CD4-positive, alpha-beta memory T cell (primary cell): ENCODE data around the gene NR3C1. TPM values are rescaled to one million over a fixed set of nuclear protein-coding genes. Genes with fewer than 3 reads are reported as not detected.

ENCODE experiments used
- CTCF ChIA-PET: fragments of 350-600 bp; sonication (Branson Sonifier 250); formaldehyde crosslinking; loops from one replicate; lab custom pipeline; 2021; ENCODE audit warnings: inconsistent platforms; ENCODE audit not compliant: partially characterized antibody; lab: Charles Lee
- POLR2A ChIA-PET: fragments of 350-600 bp; sonication (Branson Sonifier 250); formaldehyde crosslinking; loops from one replicate; lab custom pipeline; 2021; ENCODE audit not compliant: partially characterized antibody; lab: Charles Lee
- DNase-seq, 5 donors: peaks; one replicate each; pipeline versions ENCODE4 v3.0.0 to v3.0.0-alpha.2; 2020 to 2022; ENCODE audit warnings: mixed read lengths in 1 of 5
- H3K27ac ChIP-seq: one replicate; pipeline ENCODE4 v1.7.0; 2013; ENCODE audit warnings: low read depth, low read length
- H3K27me3 ChIP-seq: 2 replicates; pipeline ENCODE4 v1.7.0; 2013; ENCODE audit warnings: mild to moderate bottlenecking, low read length, moderate library complexity; ENCODE audit not compliant: insufficient read depth
- H3K36me3 ChIP-seq: 2 replicates; pipeline ENCODE4 v1.7.0; 2013; ENCODE audit warnings: mild to moderate bottlenecking, low read length, moderate library complexity; ENCODE audit not compliant: insufficient read depth
- H3K4me1 ChIP-seq: 2 replicates; pipeline ENCODE4 v1.7.0; 2013; ENCODE audit warnings: mild to moderate bottlenecking, low read length, moderate library complexity; ENCODE audit not compliant: insufficient read depth
- H3K4me3 ChIP-seq, 2 donors: one replicate each; pipeline ENCODE4 v1.7.0; 2013; ENCODE audit warnings: low read length in 2 of 2, mild to moderate bottlenecking in 1 of 2
- H3K9me3 ChIP-seq, 2 donors: one replicate each; pipeline ENCODE4 v1.7.0; 2013; ENCODE audit warnings: low read length in 2 of 2, control low read depth in 1 of 2; ENCODE audit not compliant: control insufficient read depth in 1 of 2
- H3K27ac Mint-ChIP-seq, 7 donors: one replicate each; pipeline ENCODE4 v1.8.0; 2020 to 2021; ENCODE audit warnings: mixed read lengths in 7 of 7, mild to moderate bottlenecking in 6 of 7, inconsistent platforms in 3 of 7, moderate library complexity in 3 of 7
- H3K27me3 Mint-ChIP-seq, 2 donors: one replicate each; pipeline ENCODE4 v1.8.0; 2020 to 2021; ENCODE audit warnings: mixed read lengths in 2 of 2
- H3K36me3 Mint-ChIP-seq, 2 donors: one replicate each; pipeline ENCODE4 v1.8.0; 2020 to 2021; ENCODE audit warnings: mixed read lengths in 2 of 2, inconsistent platforms in 1 of 2, mild to moderate bottlenecking in 1 of 2
- H3K4me1 Mint-ChIP-seq, 4 donors: one replicate each; pipeline ENCODE4 v1.8.0; 2020 to 2021; ENCODE audit warnings: mixed read lengths in 4 of 4, mild to moderate bottlenecking in 1 of 4
- H3K4me3 Mint-ChIP-seq, 8 donors: one replicate each; pipeline ENCODE4 v1.8.0; 2020 to 2021; ENCODE audit warnings: mixed read lengths in 8 of 8, mild to moderate bottlenecking in 7 of 8, moderate library complexity in 6 of 8, inconsistent platforms in 3 of 8
- H3K9me3 Mint-ChIP-seq, 8 donors: one replicate each; pipeline ENCODE4 v1.8.0; 2020 to 2021; ENCODE audit warnings: mixed read lengths in 8 of 8, mild to moderate bottlenecking in 5 of 8, inconsistent platforms in 3 of 8, moderate library complexity in 1 of 8
- intact Hi-C: fragments of 100-400 bp; cut with micrococcal nuclease; formaldehyde crosslinking; loops from one replicate; pipeline ENCODE4 v1.15.1; 2023
- polyA plus RNA-seq, 2 donors: library from polyadenylated mRNA; unstranded; fragments of 300-500 nt; fragmentation: Illumina TruSeq; gene quantifications; one replicate each; pipeline ENCODE4 v1.2.3, GENCODE V29; 2021
- total RNA-seq, 2 experiments: library from RNA; stranded (reverse); gene quantifications; one replicate each; pipeline ENCODE4 v1.2.3, GENCODE V29; 2021

The NR3C1 gene
- total and polyA plus RNA-seq, 4 experiments from 2014 or later, result 92.0 to 164 (median 143) TPM

DNA sequence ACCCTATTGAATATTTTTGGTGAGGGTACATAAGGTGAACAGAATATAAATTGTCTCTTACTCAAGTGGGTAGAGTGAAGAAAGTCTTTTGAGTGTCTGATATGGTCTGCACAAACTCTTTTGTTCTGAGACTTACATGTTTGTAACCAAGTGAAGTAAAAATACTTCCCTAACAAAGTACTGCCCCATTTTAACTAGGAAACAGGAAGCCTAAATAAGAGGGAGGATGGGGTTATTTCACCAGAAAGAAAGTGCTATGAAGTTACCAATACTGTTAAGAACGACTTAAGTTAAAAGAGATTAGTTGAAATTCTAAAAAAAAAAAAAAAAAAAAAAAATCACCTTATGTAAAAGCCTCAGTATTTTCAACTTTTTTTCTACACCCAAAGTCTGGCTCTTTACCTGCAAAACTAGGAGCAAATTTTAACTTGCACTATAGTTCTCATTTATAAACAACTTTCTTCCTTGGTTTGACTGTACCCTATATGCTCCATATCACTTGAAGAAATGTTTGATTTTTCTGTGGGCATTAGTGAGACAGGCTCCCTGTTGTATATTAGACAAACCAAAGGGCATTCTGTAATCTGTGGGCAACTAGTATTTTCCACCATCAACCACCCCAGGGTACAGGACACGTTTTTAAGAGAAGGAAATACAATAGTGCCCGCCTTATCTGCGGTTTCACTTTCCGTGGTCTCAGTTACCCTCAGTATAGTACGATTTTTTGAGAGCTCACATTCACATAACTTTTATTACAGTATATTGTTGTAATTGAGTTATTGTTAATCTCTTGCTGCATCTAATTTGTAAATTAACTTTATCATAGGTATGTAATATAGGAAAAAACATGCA, 127.7 kb downstream of the NR3C1 start:
- peaks cover 0 to 8% (median 3%) of the 10 kb centered on the region in 4 donors for H3K4me1 Mint-ChIP-seq

DNA sequence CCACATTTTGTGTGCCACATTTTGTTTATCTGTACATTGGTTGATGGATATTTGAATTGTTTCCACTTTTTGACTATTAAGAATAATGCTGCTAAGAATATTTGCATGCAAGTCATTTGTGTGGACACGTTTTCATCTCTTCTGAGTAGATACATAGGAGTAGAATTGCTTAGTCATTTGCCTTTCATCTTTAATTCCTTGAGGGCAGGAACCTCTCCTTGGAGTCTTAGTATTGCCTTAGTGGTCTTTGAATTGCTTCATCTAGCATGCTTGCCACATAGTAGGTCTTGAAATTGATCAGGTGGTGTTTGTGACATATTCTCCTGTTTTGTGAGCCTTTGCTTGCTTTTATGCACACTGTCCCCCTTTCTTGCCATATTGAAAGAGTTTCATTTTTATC, 128.5 kb downstream of the NR3C1 start:
- H3K27me3 Mint-ChIP-seq, result no peaks in the 10 kb centered on the region
- ChIA-PET CTCF (no interaction called here), POLR2A (no interaction called here)
- no peaks in the 10 kb centered on the region for H3K4me1 ChIP-seq
- no peak overlapping the region for H3K4me3 Mint-ChIP-seq
- peaks cover 5% of the 10 kb centered on the region for H3K36me3 ChIP-seq
- no peaks in the 10 kb centered on the region for H3K27me3 ChIP-seq
- no peak overlapping the region for H3K4me3 ChIP-seq
- H3K9me3 Mint-ChIP-seq, result peaks cover 0 to 8% (median 1%) of the 10 kb centered on the region in 8 donors
- no peak for DNase-seq
- peaks cover 28 to 33% of the 10 kb centered on the region in 2 donors for H3K36me3 Mint-ChIP-seq
- intact Hi-C loops, result no loop called here
- no peak overlapping the region for H3K27ac Mint-ChIP-seq
- H3K9me3 ChIP-seq, result no peaks in the 10 kb centered on the region
- H3K4me1 Mint-ChIP-seq, result peaks cover 0 to 8% (median 3%) of the 10 kb centered on the region in 4 donors
- no peak overlapping the region for H3K27ac ChIP-seq

More for the DNA sequence above, 127.7 kb downstream of the NR3C1 start:
- Mint-ChIP-seq H3K36me3 (peaks cover 34 to 39% of the 10 kb centered on the region in 2 donors), H3K27me3 (no peaks in the 10 kb centered on the region), H3K27ac (peak overlapping the region in 2 of 7 donors; percentile 19 to 30), H3K9me3 (peaks cover 0 to 4% (median 0%) of the 10 kb centered on the region in 8 donors), H3K4me3 (no peak overlapping the region)
- no peaks in the 10 kb centered on the region for H3K27me3 ChIP-seq
- H3K4me3 ChIP-seq, result no peak overlapping the region
- CTCF ChIA-PET, result no interaction called here
- POLR2A ChIA-PET, result no interaction called here
- H3K36me3 ChIP-seq, result peaks cover 5% of the 10 kb centered on the region
- DNase-seq, result no peak
- H3K27ac ChIP-seq, result no peak overlapping the region
- H3K9me3 ChIP-seq, result no peaks in the 10 kb centered on the region
- no peaks in the 10 kb centered on the region for H3K4me1 ChIP-seq
- intact Hi-C loops, result no loop called here

DNA sequence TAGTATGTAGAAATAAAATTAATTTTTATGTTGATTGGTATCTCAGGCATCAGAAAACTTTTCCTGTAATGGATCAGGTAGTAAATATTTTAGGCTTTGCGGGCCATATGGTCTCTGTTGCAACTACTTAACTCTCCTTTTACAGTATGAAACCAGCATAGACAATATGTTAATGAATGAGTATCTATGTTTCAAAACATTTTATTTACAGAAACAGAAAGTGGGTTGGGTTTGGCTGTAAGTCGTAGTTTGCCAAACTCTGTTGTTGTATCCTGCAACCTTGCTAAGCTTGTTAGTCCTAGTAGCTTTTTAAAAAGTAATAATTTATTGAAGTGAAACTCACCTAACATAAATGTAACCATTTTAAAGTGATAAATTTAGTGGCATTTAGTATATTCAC, 132.1 kb downstream of the NR3C1 start:
- no peak for DNase-seq
- ChIA-PET POLR2A (no interaction called here), CTCF (no interaction called here)
- no peaks in the 10 kb centered on the region for H3K9me3 ChIP-seq
- H3K27me3 ChIP-seq, result no peaks in the 10 kb centered on the region
- H3K4me3 ChIP-seq, result no peak overlapping the region
- H3K4me1 ChIP-seq, result no peaks in the 10 kb centered on the region
- Mint-ChIP-seq H3K36me3 (peaks cover 20 to 21% of the 10 kb centered on the region in 2 donors), H3K4me3 (no peak overlapping the region), H3K27me3 (no peaks in the 10 kb centered on the region), H3K4me1 (peaks cover 0 to 7% (median 1%) of the 10 kb centered on the region in 4 donors), H3K27ac (no peak overlapping the region), H3K9me3 (peaks cover 0 to 41% (median 34%) of the 10 kb centered on the region in 8 donors)
- no peak overlapping the region for H3K27ac ChIP-seq
- intact Hi-C loops, result no loop called here
- no peaks in the 10 kb centered on the region for H3K36me3 ChIP-seq

DNA sequence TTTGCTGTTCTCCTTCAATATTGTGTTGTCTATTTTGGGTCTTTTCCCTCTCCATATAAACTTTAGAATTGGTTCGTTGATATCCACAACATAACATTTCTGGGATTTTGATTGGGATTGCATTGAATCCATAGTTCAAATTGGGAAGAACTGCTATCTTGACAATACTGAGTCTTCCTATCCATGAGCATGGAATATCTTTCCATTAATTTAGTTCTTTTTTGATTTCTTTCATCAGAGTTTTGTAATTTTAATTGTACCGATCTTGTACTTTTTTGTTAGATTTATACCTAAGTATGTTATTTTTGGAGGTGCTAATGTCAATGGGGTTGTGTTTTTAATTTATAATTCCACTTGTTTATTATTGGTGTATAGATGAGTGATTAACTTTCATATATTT, 135.1 kb downstream of the NR3C1 start:
- POLR2A ChIA-PET, result interaction anchor here (0.6 to 0.7 kb wide), 2 partner anchors 43 to 147 kb away, joined by 3 to 4 read pairs; no protein-coding TSS in a partner anchor
- CTCF ChIA-PET, result no interaction called here

DNA sequence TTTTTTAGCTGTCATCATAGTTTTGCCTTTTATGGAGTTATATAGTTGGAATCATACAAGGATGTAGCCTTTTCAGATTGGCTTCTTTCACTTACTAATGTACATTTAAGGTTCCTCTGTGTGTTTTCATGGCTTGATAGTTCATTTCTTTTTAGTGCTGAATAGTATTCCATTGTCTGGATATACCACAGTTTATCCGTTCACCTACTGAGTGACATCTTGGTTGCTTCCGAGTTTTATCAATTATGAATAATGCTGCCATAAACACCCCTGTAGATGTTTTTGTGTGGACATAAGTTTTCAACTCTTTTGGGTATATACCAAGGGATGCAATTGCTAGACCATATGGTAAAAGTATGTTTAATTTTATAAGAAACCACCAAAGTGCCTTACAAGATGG, 136.3 kb downstream of the NR3C1 start:
- ChIA-PET POLR2A (no interaction called here), CTCF (no interaction called here)

More for the DNA sequence above, 135.1 kb downstream of the NR3C1 start:
- Histone ChIP-seq H3K4me3 (no peak overlapping the region), H3K4me1 (no peaks in the 10 kb centered on the region), H3K9me3 (no peaks in the 10 kb centered on the region), H3K27me3 (no peaks in the 10 kb centered on the region), H3K36me3 (no peaks in the 10 kb centered on the region), H3K27ac (no peak overlapping the region)
- Mint-ChIP-seq H3K27ac (no peak overlapping the region), H3K4me1 (no peaks in the 10 kb centered on the region), H3K4me3 (no peak overlapping the region), H3K36me3 (peaks cover 11 to 13% of the 10 kb centered on the region in 2 donors), H3K27me3 (no peaks in the 10 kb centered on the region), H3K9me3 (peaks cover 2 to 44% (median 38%) of the 10 kb centered on the region in 8 donors)
- intact Hi-C loops, result no loop called here
- DNase-seq, result no peak

DNA sequence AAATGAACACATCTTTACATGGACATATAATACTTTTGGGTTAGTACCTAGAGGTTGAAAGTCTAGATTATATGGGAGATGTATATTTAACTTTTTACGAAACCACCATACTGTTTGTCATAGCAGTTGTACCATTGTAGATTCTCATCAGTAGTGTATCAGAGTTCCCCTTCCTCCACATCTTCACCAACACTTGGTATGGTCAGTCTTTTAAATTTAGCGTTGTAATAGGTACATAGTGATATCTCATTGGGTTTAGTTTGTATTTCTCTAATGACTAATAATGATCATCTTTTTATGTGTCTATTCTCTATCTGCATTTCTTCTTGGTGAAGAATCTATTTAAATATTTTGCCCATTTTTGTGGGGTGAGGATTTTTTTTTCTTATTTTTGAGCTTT, 137.5 kb downstream of the NR3C1 start:
- DNase-seq, result no peak
- CTCF ChIA-PET, result no interaction called here
- H3K27me3 ChIP-seq, result no peaks in the 10 kb centered on the region
- peaks cover 2 to 44% (median 36%) of the 10 kb centered on the region in 8 donors for H3K9me3 Mint-ChIP-seq
- H3K4me3 Mint-ChIP-seq, result no peak overlapping the region
- POLR2A ChIA-PET, result no interaction called here
- H3K9me3 ChIP-seq, result no peaks in the 10 kb centered on the region
- no peak overlapping the region for H3K4me3 ChIP-seq
- no peaks in the 10 kb centered on the region for H3K4me1 Mint-ChIP-seq
- no peaks in the 10 kb centered on the region for H3K27me3 Mint-ChIP-seq
- no peak overlapping the region for H3K27ac ChIP-seq
- peak overlapping the region in 1 of 7 donors; percentile 80 for H3K27ac Mint-ChIP-seq
- no peaks in the 10 kb centered on the region for H3K4me1 ChIP-seq
- H3K36me3 Mint-ChIP-seq, result peaks cover 8 to 11% of the 10 kb centered on the region in 2 donors
- no peaks in the 10 kb centered on the region for H3K36me3 ChIP-seq
- intact Hi-C loops, result no loop called here

More for the DNA sequence above, 136.3 kb downstream of the NR3C1 start:
- no peaks in the 10 kb centered on the region for H3K27me3 ChIP-seq
- Mint-ChIP-seq H3K4me1 (no peaks in the 10 kb centered on the region), H3K4me3 (no peak overlapping the region), H3K27me3 (no peaks in the 10 kb centered on the region), H3K9me3 (peaks cover 2 to 44% (median 38%) of the 10 kb centered on the region in 8 donors), H3K36me3 (peaks cover 8 to 11% of the 10 kb centered on the region in 2 donors), H3K27ac (no peak overlapping the region)
- H3K4me1 ChIP-seq, result no peaks in the 10 kb centered on the region
- no peaks in the 10 kb centered on the region for H3K9me3 ChIP-seq
- intact Hi-C loops, result no loop called here
- no peak for DNase-seq
- no peaks in the 10 kb centered on the region for H3K36me3 ChIP-seq
- no peak overlapping the region for H3K27ac ChIP-seq
- no peak overlapping the region for H3K4me3 ChIP-seq

DNA sequence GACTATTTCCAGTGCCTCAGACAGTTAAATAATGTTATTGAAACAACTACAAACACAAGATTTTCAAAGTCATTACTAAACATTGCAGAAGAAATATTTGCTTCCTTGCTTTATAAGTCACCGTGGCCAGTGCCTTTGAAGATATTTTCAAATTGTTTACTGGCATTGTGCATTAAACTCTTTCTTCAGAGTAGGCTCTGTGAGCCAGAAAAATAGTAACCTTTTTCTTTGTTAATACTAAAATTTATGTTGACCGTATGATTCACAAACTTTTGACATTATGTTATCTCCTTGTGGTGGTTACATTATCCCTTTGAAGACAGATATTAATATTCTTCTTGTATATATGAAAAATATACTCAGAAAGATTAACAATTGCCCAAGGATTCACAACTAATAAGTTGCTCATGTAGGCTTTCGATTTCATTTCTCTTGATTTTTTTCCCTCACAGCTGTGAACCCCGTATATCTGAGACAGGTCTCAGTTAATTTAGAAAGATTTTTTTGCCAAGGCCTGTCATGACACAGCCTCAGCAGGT, 140.1 kb downstream of the NR3C1 start:
- Histone ChIP-seq H3K4me3 (no peak overlapping the region), H3K9me3 (no peaks in the 10 kb centered on the region), H3K4me1 (no peaks in the 10 kb centered on the region), H3K36me3 (no peaks in the 10 kb centered on the region), H3K27me3 (no peaks in the 10 kb centered on the region), H3K27ac (no peak overlapping the region)
- H3K4me3 Mint-ChIP-seq, result no peak overlapping the region
- ChIA-PET CTCF (no interaction called here), POLR2A (no interaction called here)
- H3K27ac Mint-ChIP-seq, result peak overlapping the region in 2 of 7 donors; percentile 54 to 59
- H3K9me3 Mint-ChIP-seq, result peaks cover 2 to 26% (median 19%) of the 10 kb centered on the region in 8 donors
- peaks cover 0 to 2% (median 0%) of the 10 kb centered on the region in 4 donors for H3K4me1 Mint-ChIP-seq
- intact Hi-C loops, result no loop called here
- no peak for DNase-seq
- no peaks in the 10 kb centered on the region for H3K27me3 Mint-ChIP-seq
- H3K36me3 Mint-ChIP-seq, result peaks cover 4 to 7% of the 10 kb centered on the region in 2 donors
